Astrocyte of the spinal cord (primary cell): ENCODE data around the gene FAM98A.

Experiments used
- DNase-seq: peaks from one replicate; pipeline ENCODE4 v3.0.0; 2011; ENCODE audit warnings: low read depth, low spot score
- H3K4me3 ChIP-seq: 2 replicates; pipeline ENCODE4 v1.5.1; 2011; ENCODE audit warnings: low read depth, mild to moderate bottlenecking, low read length, moderate library complexity
- CTCF ChIP-seq: IDR thresholded peaks from 2 replicates; pipeline ENCODE4 v1.5.1; 2012; ENCODE audit warnings: low read depth, mild to moderate bottlenecking, low read length, inconsistent platforms
- in situ Hi-C: cut with HindIII; loops from 2 replicates; pipeline ENCODE4 v1.10.0; 2017; ENCODE audit warnings: low sequenced_read_pairs

FAM98A gene

GRCh38 chr2:33599175-33599942 is at the start of gene FAM98A:
Gene FAM98A, minus strand, starts transcription at chr2:33599299. Its CDS starts 78 bp downstream, at chr2:33599221.
- DNase-seq, result peak; percentile 100
- in situ Hi-C loops, result no loop called here
- peak within 1 kb of the TSS; percentile 96 for H3K4me3 ChIP-seq
- peak; percentile 12 for TF ChIP-seq CTCF

- no peak for TF ChIP-seq CTCF
- DNase-seq, result peak; percentile 23
- no peak overlapping the region for H3K4me3 ChIP-seq
- in situ Hi-C loops, result no loop called here
Measured at GRCh38 chr2:33645861-33646260, 46.8 kb upstream of the FAM98A start.

- TF ChIP-seq CTCF, result no peak
- in situ Hi-C loops, result no loop called here
- DNase-seq, result no peak
- H3K4me3 ChIP-seq, result no peak overlapping the region
Measured at GRCh38 chr2:33644215-33644614, 45.1 kb upstream of the FAM98A start.

GRCh38 chr2:33636001-33636400 is 36.9 kb upstream of the FAM98A start:
- DNase-seq, result no peak
- H3K4me3 ChIP-seq, result no peak overlapping the region
- TF ChIP-seq CTCF, result no peak
- in situ Hi-C loops, result no loop called here

- in situ Hi-C loops, result no loop called here
- TF ChIP-seq CTCF, result no peak
- H3K4me3 ChIP-seq, result no peak overlapping the region
- DNase-seq, result no peak
Measured at GRCh38 chr2:33634261-33634910, 35.3 kb upstream of the FAM98A start.

GRCh38 chr2:33633315-33633714 is 34.2 kb upstream of the FAM98A start:
- no peak for DNase-seq
- in situ Hi-C loops, result no loop called here
- no peak overlapping the region for H3K4me3 ChIP-seq
- no peak for TF ChIP-seq CTCF
